Peyer's patch (tissue), 4 donors: Measurements from ENCODE around the gene VANGL2. TPM values are rescaled to one million over a fixed set of nuclear protein-coding genes. Genes with fewer than 3 reads are reported as not detected.

Source experiments
- DNase-seq, 3 donors: peaks; one replicate each; pipeline ENCODE4 v3.0.0-alpha.2; 2017 to 2019
- H3K27ac ChIP-seq, 4 donors: fragments of 200-600 bp; sonication (generic); one replicate each; pipeline ENCODE4 v1.5.1; 2016 to 2019
- H3K27me3 ChIP-seq, 2 donors: fragments of 200-600 bp; sonication (generic); one replicate each; pipeline ENCODE4 v1.5.1; 2019
- H3K36me3 ChIP-seq, 3 donors: fragments of 200-600 bp; sonication (generic); one replicate each; pipeline ENCODE4 v1.5.1; 2016 to 2019
- H3K4me1 ChIP-seq, 4 donors: fragments of 200-600 bp; sonication (generic); one replicate each; pipeline ENCODE4 v1.5.1; 2016 to 2019
- H3K4me3 ChIP-seq, 4 donors: fragments of 200-600 bp; sonication (generic); 1 replicate in 3 of 4; 2 replicates in 1 of 4; pipeline ENCODE4 v1.5.1; 2016 to 2019; ENCODE audit warnings: mild to moderate bottlenecking in 1 of 4
- H3K9me3 ChIP-seq, 4 donors: fragments of 200-600 bp; sonication (generic); one replicate each; pipeline ENCODE4 v1.5.1; 2016 to 2019; ENCODE audit warnings: mild to moderate bottlenecking in 1 of 4
- CTCF ChIP-seq, 6 experiments: fragments of 450-650 bp in 4 of 6; fragments of 200-600 bp in 2 of 6; sonication (generic) in 1 of 6; IDR thresholded peaks; one replicate each; pipeline ENCODE4 v1.5.1; 2017 to 2019; ENCODE audit warnings: antibody characterized with exemption in 6 of 6, mild to moderate bottlenecking in 3 of 6, moderate library complexity in 1 of 6
- POLR2A ChIP-seq, 2 donors: fragments of 450-650 bp; IDR thresholded peaks; one replicate each; pipeline ENCODE4 v1.5.1; 2017; ENCODE audit warnings: antibody characterized with exemption in 2 of 2, mild to moderate bottlenecking in 2 of 2, moderate library complexity in 2 of 2
- total RNA-seq, 4 donors: library from RNA; depleted of rRNA; stranded (reverse); fragments of >200 nt; gene quantifications; one replicate each; pipeline ENCODE4 v1.1.0, GENCODE V29; 2016

Gene VANGL2
- total RNA-seq, 4 donors from 2014 or later, result 2.1 to 6.8 (median 4.1) TPM

- no peaks in the 10 kb centered on the region for H3K27me3 ChIP-seq
- H3K9me3 ChIP-seq, result no peaks in the 10 kb centered on the region
- peak overlapping the region in 3 of 4 donors; percentile 11 to 59 (median 17) for H3K27ac ChIP-seq
- TF ChIP-seq POLR2A (IDR thresholded peaks at IDR 0.05) (no peak), CTCF (IDR thresholded peaks at IDR 0.05) (no peak)
- peak overlapping the region; percentile 39 to 82 (median 58) for H3K4me3 ChIP-seq
- DNase-seq, result no peak
- peaks cover 0 to 21% (median 0%) of the 10 kb centered on the region in 4 donors for H3K4me1 ChIP-seq
- H3K36me3 ChIP-seq, result no peaks in the 10 kb centered on the region
Measured at GRCh38 chr1:160399544-160400222, 681 bp upstream of the VANGL2 start.

- H3K27ac ChIP-seq, result peak overlapping the region; percentile 8 to 59 (median 26)
- H3K4me3 ChIP-seq, result peak overlapping the region; percentile 39 to 82 (median 58)
- TF ChIP-seq POLR2A (IDR thresholded peaks at IDR 0.05) (no peak), CTCF (IDR thresholded peaks at IDR 0.05) (no peak)
- no peak for DNase-seq
- H3K27me3 ChIP-seq, result no peaks in the 10 kb centered on the region
- peaks cover 0 to 21% (median 0%) of the 10 kb centered on the region in 4 donors for H3K4me1 ChIP-seq
- H3K36me3 ChIP-seq, result no peaks in the 10 kb centered on the region
- H3K9me3 ChIP-seq, result no peaks in the 10 kb centered on the region
Measured at GRCh38 chr1:160400646-160401486, 502 bp downstream of the VANGL2 start.

- no peak for TF ChIP-seq CTCF (IDR thresholded peaks at IDR 0.05)
- TF ChIP-seq POLR2A (IDR thresholded peaks at IDR 0.05), result no peak
- Histone ChIP-seq H3K36me3 (no peaks in the 10 kb centered on the region), H3K9me3 (no peaks in the 10 kb centered on the region), H3K27me3 (no peaks in the 10 kb centered on the region), H3K27ac (peak overlapping the region in 1 of 4 donors; percentile 59), H3K4me3 (peak overlapping the region; percentile 39 to 82 (median 58)), H3K4me1 (peaks cover 0 to 21% (median 0%) of the 10 kb centered on the region in 4 donors)
- DNase-seq, result no peak
Measured at GRCh38 chr1:160401487-160401805, 1.1 kb downstream of the VANGL2 start.

GRCh38 chr1:160402001-160402795 lies 1.8 kb downstream of the VANGL2 start:
- Histone ChIP-seq H3K36me3 (no peaks in the 10 kb centered on the region), H3K9me3 (no peaks in the 10 kb centered on the region), H3K27ac (no peak overlapping the region), H3K27me3 (no peaks in the 10 kb centered on the region), H3K4me3 (peak overlapping the region in 1 of 4 donors; percentile 50), H3K4me1 (peaks cover 0 to 21% (median 0%) of the 10 kb centered on the region in 4 donors)
- no peak for DNase-seq
- TF ChIP-seq CTCF (IDR thresholded peaks at IDR 0.05) (no peak), POLR2A (IDR thresholded peaks at IDR 0.05) (no peak)

- Histone ChIP-seq H3K36me3 (no peaks in the 10 kb centered on the region), H3K27ac (no peak overlapping the region), H3K4me1 (peaks cover 0 to 21% (median 0%) of the 10 kb centered on the region in 4 donors), H3K9me3 (no peaks in the 10 kb centered on the region), H3K27me3 (no peaks in the 10 kb centered on the region), H3K4me3 (no peak overlapping the region)
- TF ChIP-seq CTCF (IDR thresholded peaks at IDR 0.05), result no peak
- no peak for TF ChIP-seq POLR2A (IDR thresholded peaks at IDR 0.05)
- no peak for DNase-seq
Measured at GRCh38 chr1:160403244-160403643, 2.9 kb downstream of the VANGL2 start.
